Stimulated activated CD8-positive, alpha-beta memory T cell treated with anti-CD3 and anti-CD28 coated beads, Interleukin-7, amount 100 ng/mL, for 4 hours (primary cell): ENCODE results near the gene CPSF4L.

Source experiments
- DNase-seq, 2 donors: peaks; one replicate each; pipeline ENCODE4 v3.0.0-alpha.2; 2020; ENCODE audit warnings: low read depth in 2 of 2

CPSF4L gene

DNA sequence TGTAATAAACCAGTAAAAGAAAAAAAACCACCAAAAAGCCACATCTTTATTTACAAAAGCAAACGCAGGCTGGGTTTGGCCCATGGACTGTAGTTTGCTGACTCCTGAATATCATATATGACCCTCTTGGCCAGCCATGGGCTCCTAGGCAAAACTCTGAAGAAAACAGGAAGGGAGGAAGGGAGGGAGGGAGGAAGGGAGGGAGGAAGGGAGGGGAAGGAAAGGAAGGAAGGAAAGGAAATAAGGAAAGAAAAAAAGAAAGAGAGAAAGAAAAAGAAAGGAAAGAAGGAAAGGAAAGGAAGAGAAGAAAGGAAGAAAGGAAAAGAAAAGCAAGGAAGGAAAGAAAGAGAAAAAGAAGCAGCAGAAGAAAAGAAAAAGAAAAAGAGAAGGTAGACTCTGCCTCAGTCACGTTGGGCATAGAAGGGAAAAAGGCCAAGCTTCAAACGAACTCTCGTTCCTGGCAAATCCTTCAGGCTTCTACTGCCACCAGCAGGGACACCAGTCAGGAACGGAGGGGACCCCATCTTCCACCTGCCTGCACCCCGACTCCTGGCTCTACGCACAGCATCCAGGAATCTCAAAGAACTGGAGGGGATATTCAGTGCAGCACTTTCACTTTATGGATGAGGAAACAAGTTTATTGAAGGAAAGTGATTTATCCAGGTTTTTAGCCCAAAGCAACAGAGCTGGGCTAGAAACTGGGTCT, 28.0 kb upstream of the CPSF4L start:
- DNase-seq: no peak

DNA sequence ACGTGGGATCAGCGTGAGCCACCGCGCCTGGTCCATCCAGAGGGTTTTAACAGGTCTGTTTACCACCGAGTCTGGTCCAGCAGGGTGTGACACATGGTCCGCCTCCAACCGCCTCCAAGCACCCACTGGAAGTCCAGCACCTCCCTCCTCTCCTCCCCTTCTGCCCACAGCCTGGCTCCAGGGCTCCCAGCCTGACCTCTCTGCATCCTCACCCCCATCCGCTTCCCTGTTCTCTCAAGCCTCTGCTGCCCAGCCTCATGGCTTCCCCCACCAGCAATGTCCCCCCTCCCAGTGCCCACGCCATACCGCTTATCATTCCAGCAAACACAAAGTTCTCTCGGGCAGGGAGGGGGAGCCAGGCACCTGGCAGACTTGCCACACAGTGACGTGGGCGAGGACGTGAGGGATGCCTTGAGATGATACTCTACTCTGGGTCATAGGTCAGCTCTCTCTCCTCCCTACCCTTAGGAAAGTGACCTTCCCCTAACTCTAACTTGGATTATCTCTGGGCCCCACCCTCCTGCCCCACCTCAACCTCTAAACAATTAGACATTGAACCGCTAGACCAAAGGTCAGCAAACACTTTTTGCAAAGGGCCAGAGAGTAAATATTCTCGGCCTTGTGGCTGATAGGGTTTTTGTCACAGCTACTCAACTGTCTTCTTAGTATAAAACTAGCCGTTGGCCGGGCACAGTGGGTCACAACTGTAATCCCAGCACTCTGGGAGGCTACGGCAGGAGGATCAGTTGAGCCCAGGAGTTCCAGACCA, 27.0 kb upstream of the CPSF4L start:
- DNase-seq: no peak

GRCh38 chr17:73286863-73287296, 25.2 kb upstream of the CPSF4L start:
- DNase-seq: no peak

DNA sequence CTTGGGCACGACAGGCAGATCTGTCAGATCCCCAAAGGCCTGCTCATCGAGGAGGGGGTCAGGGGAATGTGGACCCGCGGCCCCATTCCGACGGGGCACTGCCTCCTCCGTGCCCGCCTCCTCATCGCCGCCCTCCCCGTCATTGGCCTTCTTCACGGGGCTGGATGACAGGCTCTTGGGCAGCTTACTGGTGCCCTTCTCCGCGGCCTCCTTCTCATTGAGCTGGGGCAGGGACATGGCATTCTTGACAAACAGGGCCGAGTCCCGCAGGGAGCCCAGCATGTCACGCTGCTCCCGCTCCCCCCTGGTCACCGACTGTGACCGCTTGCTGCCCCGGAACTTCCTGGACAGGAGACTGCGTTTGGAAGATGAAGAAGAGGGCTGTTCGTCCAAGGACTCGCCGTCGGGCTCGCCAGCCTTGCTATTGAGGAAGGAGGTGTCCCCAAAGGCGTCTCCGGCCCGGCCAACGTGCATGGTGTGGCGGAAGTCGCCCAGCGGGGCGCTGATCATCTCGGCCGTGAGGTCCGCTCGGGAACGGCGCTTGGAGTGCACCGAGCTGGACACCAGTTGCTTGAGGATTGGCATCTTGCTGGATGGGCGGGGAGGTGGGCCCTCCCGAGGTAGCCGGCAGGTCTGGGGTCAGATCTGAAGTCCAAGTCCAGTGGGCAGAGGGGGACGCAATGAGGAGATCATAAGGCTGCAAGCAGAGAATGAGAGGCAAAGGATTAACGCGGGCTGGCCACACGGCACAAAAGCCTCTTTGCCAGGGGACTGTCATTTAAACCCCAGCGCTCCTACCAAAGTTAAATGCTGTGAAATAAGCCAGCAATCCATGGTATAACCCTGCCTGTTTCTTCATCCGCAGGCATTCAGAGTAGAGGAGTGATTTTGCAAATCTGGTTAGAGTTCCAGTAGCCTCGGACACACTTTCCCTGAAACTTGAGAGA, 24.5 kb upstream of the CPSF4L start:
- DNase-seq: no peak

DNA sequence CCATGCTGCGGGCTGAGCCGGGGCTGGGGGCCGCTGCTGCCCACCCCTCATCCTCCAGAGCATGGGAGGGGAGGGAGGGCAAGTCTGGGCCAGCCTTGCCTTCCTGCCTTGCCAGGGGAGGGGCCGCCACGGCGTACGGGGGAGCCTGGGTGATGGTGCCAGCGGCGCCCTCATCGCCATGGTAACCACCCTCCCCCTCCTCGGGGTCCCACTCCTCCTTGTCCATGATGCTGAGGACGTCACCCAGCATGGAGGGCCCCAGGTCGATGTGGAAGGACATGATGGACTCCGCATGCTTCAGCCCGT, 23.9 kb upstream of the CPSF4L start:
- no peak for DNase-seq

- no peak for DNase-seq
Measured at GRCh38 chr17:73284906-73285602, 23.4 kb upstream of the CPSF4L start.

GRCh38 chr17:73284354-73284753, 22.7 kb upstream of the CPSF4L start:
- no peak for DNase-seq

- no peak for DNase-seq
Measured at GRCh38 chr17:73283841-73284282, 22.2 kb upstream of the CPSF4L start.

DNA sequence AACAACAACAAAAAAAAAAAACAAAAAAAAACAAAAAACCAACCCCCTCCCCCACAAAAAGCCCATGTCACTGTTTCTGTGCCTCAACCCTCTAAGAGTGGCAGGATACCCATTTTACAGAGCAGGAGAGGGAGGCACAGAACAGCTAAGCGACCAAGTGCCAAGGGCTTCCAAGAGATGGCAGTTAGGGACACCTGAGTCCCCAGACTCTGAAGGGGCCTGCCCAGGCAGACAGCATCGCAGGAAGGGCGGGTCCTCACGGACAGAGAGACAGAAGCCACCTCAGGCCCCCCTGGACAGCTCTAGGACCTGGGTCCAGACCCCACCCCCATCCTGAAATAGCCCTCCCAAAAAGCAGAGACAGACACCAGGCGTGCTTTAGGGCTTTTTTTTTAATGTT, 21.6 kb upstream of the CPSF4L start:
- DNase-seq: no peak

GRCh38 chr17:73282629-73283028, 20.9 kb upstream of the CPSF4L start:
- no peak for DNase-seq

- DNase-seq: no peak
Measured at GRCh38 chr17:73281928-73282327, 20.2 kb upstream of the CPSF4L start.

- DNase-seq: no peak
Measured at GRCh38 chr17:73280191-73280590, 18.5 kb upstream of the CPSF4L start.

GRCh38 chr17:73279704-73280103, 18.0 kb upstream of the CPSF4L start:
- DNase-seq: no peak

DNA sequence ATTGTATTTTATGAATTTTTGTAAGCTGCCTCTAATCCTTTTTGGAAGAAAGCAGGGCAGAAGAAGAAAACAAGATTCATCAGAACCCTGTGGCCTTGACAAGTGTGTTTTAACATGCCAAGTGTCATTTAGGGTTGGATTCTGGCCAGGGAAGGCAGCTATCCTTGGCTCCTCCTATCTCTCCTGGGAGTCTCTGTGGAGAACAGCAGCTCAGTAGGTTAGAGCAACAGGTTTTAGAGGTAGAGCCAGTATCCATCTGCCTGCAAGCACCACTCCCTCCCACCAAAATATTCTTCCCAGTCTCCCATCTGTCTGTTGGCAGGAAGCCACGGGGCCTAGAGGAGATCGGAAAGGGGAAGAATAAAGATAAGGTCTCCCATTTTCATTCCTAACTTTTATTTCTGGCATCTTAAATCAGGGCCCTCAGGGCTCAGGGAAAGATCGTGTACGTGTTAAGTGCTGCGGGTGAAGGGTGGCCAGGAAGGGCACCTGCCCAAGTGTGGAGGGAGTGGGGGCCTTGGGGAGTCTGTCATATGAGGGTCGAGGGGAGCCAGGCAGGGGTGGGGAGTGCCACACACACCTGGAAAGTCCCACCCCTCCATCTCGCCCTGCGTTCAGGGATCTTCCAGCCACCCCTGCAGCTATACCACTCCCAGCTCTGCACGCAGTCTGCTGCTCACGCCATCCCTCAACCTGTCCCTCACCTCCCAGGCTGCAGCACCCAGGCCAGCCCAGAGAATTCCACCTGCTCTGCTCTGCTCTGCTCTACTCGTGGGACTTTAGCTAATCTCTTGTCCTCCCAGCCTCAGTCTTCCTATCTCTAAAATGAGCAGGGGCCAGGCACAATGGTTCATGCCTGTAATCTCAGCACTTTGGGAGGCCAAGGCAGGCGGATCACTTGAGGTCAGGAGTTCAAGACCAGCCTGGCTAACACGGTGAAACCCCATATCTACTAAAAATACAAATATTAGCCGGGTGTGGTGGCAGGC, 17.1 kb upstream of the CPSF4L start:
- DNase-seq: no peak

DNA sequence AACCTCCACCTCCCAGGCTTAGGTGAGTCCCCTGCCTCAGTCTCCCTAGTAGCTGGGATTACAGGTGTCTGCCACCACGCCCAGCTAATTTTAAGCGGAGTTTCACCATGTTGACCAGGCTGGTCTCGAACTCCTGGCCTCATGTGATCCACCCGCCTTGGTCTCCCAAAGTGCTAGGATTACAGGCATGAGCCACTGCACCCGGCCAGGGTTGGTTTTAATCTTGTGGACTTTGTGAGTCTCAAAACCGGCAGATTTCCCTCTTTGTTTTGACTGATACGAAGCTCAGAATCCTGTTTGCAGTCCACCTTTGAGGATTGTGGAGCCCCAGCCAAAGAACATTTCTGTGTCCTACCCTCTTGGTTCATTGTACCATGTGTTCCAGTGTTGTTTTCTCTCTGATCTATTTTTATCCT, 16.4 kb upstream of the CPSF4L start:
- no peak for DNase-seq

GRCh38 chr17:73274490-73274889, 12.8 kb upstream of the CPSF4L start:
- DNase-seq: no peak

DNA sequence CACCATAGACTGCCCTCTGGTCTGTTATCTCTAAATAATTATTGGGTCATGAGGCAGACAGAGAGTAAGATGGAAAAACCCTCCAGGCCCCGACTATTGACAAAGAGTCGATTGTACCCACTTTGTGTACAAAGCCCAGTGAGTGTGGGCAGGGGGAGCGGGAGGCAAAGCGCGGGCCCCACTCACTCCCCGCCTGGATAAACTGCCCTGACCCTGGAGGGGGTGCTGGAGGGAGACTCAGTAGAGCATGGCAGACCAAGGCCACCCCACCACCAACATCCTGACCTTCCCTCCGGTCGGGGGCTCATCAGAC, 11.2 kb upstream of the CPSF4L start:
- DNase-seq: no peak

DNA sequence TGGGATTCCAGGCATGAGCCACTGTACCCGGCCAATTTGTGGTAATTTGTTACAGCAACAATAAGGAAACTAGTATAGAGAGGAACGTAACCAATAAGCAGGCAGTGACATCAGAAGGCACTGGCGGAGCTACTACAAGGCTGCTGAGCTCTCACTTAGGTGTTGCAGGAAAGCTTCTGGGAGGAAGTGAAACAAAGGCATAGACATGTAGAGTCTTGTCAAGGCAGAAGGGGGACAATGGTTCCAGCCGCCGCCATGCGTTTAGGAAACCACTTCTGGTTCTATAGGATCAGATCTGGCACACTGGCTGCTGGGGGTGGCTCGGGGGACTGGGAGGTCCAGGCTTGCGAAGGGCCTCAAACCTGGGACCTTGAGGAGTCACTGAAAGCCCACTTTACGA, 9.4 kb upstream of the CPSF4L start:
- no peak for DNase-seq

GRCh38 chr17:73269791-73270190, 8.1 kb upstream of the CPSF4L start:
- no peak for DNase-seq

- no peak for DNase-seq
Measured at GRCh38 chr17:73269329-73269615, 7.6 kb upstream of the CPSF4L start.
